ENCODE data around the gene ACBD3.
"Not testable (repeated sequence)": the region's sequence is repeated elsewhere in the genome, so short reads cannot be mapped to it uniquely, and the experiment has no call there.

ACBD3 gene

DNA sequence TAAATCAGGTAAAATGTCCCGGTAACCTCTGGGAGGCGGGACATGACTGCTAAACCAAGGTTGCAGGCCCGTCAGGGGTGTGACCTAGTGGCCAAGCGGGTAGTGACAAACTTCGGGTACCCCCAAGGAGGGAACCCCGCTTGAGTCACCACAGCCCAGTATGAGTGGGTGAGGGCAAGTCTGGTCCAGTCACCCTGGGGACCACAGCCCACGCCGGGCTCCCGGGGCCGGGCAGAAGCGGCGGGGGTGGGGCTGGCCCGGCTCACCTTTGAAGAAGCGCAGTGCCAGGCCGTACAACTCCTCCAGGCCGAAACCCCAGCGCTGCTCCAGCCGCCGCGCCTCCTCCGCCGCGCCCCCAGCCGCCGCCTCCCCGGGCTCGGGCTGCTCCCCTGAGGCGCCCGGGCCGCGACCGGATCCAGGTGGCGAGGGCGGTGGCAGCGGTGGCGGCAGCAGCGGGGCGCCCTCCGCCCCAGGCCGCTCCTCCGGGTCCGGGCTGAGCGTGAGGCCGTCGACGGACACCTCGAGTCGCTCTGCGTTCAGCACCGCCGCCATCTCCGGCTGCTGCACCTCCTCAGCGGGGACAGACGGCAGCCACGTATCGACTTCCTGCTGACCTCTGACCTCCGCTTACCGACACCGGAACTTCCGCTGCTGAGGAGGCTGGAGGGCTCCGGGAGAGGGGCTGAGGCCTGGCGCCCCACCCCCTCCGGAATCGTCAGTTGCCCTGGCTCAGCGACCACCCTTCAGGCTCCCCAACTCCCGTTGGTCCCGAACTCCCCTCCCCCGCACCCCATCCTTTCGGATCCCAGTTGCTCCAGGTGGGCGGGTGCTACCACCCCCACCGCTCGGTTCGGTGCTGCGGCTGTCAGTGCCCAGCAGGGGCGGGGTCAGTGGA lies at the start of gene ACBD3:
Gene ACBD3, minus strand, starts transcription at position 618 of the 895 bp plus-strand sequence. Its CDS starts 66 bp downstream, at position 552.
- peak; percentile 88 for DNase-seq

DNA sequence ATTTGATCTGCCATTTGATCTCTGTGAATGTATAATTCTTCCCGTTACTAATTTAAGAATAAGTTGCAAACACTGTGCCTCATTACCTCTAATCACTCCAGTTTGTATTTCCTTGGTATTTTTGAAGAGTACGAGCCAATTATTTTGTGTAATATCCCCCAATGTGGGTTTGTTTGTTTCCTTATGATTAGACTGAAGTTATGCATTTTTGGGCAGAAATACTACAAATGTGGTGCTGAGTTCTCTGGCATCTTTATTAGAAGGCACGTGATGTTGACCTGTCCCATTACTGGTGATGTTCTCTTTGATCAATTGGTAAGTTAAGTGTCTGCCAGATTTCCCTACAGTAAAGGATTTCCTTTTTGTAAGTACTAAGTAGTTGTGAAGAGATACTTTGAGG lies 47.3 kb upstream of the ACBD3 start:
- DNase-seq: no peak

DNA sequence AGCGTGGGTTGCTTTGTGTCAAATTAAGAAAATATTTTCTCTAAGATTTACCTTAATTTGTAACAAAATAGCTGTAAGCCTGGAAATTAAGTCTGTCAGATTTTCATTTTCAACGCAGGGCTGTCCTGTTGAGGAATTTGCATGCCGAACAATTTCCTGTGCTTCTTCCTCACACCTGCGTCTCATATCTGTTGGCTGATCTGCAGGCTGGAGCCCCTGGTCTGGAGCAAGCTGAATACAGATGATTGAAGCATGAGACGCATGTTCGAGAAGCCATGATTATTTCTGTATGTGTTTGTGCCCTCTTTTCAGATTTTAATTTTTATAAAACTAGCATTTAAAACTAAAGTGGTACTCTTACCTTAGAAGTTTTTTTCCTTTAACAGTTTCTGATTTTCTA lies 46.8 kb upstream of the ACBD3 start:
- no peak for DNase-seq

DNA sequence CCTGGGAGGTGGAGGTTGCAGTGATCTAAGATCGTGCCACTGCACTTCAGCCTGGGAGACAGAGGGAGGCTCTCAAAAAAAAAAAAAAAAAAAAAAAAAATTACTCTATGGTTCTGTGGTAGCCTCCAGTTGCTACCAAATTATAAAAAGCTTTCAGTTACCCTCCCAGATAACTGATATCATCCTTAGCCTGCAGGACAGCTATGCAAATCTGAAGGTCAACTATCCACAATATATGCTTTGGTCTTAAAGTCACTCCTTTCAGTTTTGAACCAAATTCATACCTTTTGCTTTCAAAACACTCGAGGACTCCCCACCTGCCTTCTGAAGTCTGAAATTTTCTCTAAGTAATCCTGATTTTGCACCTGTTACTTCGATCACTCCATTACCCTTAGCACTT lies 40.1 kb upstream of the ACBD3 start:
- no peak for DNase-seq

DNA sequence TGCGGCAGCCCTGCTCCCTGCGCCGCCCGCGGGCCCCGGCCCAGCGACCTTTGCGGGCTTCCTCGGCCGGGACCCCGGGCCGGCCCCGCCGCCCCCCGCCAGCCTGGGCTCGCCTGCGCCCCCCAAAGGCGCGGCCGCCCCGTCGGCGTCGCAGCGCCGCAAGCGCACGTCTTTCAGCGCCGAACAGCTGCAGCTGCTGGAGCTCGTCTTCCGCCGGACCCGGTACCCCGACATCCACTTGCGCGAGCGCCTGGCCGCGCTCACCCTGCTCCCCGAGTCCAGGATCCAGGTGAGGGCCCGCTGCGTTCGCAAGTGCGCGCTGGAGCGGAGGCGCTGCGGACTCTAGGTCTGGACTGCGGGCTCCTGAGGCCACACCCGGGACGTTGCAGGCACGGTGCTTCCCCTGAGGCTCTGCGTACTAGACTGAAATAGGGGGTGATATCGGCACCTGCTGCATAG lies 37.3 kb upstream of the ACBD3 start:
- DNase-seq: peak; percentile 16

DNA sequence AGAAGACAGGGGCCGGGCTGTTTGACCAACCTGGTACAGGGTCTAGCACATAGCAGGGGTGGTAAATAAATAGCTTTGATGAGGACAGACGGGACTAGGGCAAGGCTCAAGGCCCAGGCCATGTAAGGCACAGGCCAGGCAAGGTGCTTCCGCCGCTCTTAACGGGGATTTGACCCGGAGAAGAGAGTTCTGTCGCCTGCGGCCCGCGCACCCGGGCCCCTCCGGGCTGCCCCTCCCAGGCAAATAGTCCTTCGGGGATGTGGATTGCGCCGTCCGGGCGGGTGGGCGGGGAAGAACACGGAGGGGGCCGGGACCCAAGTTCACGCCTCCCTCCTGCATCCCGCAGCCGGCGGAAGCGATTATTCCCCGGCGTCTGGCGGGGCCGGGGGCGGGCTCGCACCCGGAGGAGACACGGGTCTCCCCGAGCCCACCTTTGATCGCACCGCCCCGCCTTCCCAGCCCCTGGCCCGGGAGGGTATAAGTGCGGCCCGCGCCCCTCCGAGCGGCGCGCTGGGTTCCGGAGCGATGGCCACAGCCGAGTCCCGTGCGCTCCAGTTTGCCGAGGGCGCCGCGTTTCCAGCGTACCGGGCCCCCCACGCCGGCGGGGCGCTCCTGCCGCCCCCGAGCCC lies 36.7 kb upstream of the ACBD3 start, which contains the start of gene MIXL1:
Gene MIXL1, plus strand, starts transcription at position 508 of the 629 bp plus-strand sequence. Its CDS starts 18 bp downstream, at position 526.
- peak; percentile 11 for DNase-seq

DNA sequence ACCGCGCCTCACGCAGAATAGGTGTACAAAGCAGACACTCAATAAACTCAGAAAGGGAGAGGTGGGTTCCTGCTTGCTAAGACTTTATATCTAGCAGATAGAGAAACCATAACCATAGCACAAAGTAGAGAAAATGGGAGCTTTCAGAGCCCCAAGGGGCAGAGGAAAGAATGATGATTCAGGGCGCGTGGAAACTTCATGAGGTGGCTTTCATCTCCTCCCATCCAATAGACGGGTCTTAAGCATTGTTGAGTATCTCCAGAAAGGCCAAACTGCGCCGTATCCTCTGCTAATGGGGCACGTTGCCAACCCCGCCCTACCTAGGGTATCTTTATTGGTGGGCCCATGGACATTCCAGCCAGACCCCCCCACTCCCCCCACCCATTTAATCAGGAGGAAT lies 36.1 kb upstream of the ACBD3 start:
- DNase-seq: no peak

DNA sequence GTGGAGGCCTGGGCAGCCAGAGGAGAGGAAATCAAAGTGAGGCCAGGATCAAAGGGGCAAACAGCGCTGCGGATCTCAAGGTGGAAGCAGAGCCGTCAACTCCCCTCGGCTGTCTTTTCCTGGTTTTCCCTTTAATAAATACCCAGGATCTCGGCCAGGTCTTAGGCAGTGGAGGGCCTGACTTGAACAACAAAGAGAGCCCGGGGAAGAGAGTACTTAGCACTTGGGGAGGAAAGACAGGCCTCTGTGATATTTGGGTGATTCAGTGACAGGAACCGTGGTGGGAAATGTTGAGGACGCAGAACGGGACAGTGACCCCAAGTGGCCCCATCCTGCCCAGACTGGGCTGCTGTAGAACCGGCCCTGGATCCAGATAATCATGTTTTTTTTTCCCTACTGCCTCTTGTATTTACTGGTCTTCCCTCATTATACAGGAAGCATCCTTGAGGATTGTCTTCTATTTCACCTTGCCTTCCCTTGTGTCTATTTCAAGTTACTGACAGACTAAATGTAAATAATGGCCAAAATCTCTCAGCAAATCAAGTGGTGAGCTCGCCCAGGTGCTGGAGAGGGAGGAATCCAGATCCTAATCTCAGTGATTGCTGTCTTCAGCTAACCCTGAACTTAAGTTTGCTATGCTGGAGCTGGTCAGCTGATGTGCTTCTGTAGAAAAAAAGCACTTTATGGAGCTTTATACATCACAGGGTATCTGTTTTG lies 34.1 kb upstream of the ACBD3 start:
- DNase-seq: no peak

DNA sequence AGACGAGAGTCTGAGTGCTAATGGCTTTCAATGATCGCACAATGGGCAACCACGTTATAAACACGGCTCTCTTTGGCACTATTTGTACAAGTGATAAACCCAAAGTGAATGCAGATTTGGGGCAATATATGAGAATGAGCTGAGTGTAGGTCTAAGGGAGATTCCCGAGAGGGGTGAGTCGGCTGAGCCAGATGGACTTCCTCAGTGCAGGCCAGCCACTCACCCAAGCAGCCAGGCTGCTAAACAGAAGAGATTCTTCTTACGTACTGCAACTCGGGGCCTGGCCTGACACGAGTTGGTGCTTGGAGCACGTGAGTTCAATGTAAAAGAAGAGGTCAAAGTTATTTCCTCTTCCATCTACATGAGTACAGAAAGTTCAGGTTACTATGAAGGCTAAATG lies 30.7 kb upstream of the ACBD3 start:
- peak; percentile 22 for DNase-seq

DNA sequence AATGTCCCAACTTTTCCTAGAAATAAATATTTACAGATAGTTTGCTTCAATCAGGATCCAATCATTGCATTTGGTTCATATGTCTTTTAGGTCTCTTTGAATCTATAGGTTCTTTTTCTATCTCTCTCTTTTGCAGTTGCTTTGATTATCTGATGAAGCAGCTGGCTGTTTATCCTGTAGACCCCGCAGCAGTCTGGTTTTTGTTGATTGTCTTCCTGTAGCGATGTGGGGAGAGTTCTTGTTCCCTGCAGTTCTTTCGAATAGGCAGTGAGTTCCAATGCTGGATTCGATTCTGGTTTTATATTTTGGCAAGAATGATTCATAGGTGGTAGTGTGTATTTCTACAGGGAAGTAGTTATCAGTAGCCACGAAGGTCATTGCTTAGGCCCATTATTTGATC lies 29.5 kb upstream of the ACBD3 start:
- DNase-seq: no peak

DNA sequence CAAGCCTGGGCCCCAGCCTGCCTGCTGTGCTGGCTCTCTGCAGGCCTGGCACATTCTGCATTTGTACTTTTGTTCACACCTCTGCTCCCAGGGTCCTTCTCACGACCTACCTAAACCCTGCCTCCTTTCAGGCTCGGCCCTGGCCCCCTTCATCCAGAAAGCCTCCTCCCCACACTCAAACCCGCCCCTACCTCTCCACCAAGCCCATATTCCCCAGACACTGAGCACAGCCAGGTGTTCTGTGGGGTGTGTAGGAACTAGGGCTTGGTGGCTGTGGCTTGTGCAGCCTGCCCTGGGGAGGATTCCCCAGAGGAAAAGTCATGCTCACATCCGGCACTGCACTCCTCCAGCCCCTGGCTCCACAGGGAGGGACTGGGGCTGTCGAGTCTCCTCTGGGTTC lies 28.7 kb upstream of the ACBD3 start:
- DNase-seq: no peak

DNA sequence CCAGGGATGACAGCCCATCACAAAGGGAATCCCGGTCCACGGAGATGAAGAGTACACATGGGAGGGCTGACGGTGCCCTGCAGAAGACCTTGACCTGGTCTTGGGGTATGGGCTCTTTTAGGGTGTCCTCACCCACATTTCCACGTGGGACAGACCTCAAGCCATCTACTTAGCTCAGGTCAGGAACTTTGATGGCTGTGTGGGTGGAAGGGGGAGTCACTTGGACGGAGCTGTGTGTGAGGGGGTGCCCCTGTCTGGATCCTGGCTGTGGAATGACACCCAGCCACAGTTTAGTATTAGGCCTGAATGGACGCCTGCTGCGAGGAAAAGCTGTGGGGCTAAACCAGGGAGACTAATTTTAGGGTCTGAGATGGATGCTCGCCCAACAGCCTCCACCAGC lies 26.0 kb upstream of the ACBD3 start:
- DNase-seq: no peak

DNA sequence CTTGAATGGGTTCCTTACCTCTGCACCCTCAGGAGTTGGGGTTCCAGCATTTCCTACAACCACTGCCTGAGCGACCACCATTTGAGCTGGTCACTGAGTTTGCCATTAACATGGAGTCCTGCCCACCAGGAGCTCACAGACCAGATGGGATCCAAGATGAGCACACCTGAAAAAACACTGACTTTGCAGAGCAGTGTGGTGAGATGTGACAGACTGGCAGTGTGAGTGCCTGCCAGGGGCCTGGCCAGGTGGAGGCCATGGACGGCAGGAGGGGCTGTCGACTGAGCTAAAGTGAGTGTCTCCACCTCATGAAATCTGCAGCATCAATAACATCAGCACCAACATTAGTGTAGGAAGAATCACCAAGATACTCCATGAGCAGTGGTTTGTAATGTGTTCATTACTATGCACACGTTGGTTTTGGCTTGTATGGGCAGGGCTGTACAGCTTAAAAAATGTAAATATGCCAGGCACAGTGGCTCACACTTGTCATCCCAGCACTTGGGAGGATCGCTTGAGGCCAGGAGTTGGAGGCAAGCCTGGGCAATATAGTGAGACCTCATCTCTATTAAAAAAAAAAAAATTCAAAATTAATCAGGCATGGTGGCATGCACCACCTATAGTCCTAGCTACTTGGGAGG lies 24.8 kb upstream of the ACBD3 start:
- DNase-seq: no peak

DNA sequence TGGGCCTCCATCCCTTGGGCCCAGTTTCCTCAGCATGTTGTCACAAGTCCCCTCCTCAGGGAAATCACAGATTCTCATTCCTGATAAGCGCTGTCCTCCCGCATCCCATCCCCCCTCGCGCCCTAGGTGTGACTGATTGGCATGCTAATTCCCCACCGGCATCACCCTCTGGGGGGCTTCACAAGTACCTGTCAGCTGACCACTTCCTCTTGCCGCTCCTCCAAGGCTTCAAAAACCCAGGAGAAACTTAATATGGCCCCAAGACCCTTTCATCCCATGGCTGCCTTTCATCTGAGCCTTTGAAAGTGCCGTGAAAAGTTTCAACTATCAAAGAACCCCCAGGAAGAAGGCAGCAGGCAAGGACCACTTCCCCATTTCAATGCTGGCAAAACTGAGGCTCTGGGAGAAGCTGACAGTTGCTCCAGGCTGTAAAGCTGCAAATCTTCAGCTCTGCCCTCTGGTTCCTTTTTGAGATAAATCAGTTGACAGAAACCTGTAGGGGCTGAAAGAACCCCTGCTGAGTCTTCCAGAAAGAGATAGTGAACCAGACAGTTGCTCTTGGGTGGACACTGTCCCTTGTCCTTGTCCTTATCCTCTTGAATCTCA lies 24.1 kb upstream of the ACBD3 start:
- DNase-seq: no peak

DNA sequence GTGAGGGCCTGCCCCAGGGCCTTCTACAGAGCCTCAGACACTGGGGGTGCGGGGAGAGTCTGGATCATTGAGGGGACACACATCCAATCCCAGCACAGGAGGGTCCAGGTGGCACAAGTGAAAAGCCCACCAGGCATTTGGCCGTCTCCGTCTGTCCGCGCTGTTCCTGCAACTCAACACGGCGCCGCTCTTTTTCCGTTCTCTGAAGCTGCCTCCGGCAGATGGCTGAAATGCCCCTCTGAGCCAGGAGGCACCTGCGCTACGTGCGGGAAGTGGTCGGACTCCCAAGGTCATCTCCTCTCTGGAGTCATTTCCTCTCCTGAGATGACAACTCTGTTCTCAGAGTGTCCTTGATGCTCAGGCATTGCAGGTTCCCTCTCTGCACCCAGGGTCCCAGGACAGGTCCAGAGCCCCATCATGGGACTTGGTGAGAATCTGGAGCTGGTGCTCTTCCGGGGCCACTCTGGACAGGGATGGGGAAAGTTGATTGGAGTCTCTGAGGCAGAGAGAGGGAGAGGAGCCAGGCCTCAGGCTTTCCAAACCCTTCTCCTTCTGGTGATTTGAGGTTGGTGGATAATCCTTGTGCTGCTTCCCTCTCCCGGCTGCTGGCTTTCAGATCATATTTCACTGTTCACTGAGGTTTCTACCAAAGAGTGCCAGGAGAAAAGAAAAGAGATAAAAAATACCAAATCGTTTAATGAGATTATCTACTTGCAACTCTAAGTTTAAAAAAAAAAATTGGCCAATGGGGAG lies 22.9 kb upstream of the ACBD3 start:
- no peak for DNase-seq

DNA sequence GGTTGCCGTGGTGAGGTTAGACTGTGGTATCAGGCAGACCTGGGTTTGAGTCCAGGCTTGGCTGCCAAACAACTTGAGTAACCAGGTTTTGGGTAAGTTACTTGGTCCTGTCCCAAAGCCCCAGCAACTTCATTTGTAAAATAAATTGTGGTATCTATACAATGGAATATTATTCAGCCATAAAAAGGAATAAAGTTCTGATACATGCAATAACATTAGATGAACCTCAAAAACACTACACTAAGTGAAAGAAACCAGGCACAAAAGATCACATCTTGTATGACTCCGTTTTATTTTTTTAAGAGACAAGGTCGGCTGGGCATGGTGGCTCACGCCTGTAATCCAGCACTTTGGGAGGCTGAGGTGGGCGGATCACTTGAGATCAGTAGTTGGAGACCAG lies 20.5 kb upstream of the ACBD3 start:
- DNase-seq: no peak

DNA sequence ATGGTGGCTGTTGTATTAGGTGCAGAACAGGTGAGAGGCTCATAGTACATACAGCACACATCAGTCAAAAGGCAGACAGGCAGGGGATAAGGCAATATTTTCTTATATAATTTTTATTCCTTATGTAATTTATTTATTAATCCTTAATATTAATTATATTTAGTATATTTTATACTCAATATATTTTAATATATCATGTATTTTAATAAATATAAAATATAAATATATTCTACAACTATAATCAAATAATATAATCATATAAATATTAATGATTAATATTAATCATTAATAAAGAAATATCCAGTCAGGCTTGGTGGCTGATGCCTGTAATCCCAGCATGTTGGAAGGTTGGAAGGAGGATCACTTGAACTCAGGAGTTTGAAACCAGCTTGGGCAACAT lies 17.7 kb upstream of the ACBD3 start:
- DNase-seq: no peak

DNA sequence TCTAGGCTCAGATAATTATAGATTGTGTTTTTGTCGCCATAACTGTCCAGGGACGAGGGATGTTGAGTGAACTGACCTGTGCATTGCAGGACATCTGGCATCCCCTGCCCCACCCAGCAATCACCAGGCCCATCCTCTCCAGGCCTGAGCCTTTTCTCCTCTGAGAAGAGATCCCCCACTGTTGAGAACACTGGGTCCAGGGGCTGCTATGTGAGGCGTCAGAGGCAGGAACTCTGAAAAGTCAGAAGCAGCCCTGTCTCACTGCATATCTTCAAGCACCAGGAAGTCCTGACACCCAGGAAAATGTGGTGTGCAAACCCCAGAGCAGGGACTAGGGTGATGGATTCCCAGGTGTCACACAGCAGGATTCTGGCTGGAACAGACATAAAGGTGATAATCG lies 17.1 kb upstream of the ACBD3 start:
- no peak for DNase-seq

DNA sequence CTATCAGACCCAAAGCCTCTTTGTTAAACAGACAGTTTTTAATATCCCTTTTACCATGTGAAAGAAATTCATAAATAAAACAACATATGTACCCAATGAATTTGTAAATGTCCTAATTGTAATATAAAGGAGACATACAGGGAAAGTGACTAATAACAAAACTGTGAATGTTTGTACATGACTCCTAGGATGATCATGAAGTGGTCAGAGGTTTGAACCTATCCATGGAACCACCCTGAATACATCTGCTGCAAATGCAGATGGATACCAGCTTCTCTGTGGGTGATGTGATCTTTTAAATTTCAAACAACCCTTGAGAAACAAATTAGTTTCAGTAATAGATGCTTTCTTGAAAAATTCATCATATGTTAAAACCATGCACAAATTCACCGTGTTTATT lies 16.7 kb upstream of the ACBD3 start:
- no peak for DNase-seq

DNA sequence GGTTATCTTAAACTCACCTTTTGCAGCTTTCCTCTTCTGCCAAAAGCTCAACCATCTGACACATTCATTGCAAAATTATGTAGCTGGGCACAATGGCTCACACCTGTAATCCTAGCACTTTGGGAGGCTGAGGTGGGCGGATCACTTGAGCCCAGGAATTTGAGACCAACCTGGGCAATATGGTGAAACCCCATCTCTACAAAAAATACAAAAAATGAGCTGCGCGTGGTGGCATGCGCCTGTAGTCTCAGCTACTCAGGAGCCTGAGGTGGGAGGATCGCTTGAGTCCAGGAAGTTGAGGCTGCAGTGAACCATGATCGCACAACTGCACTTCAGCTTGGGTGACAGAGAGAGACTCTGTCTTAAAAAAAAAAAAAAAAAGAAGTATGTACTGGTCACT lies 16.1 kb upstream of the ACBD3 start:
- DNase-seq: not testable (repeated sequence)

DNA sequence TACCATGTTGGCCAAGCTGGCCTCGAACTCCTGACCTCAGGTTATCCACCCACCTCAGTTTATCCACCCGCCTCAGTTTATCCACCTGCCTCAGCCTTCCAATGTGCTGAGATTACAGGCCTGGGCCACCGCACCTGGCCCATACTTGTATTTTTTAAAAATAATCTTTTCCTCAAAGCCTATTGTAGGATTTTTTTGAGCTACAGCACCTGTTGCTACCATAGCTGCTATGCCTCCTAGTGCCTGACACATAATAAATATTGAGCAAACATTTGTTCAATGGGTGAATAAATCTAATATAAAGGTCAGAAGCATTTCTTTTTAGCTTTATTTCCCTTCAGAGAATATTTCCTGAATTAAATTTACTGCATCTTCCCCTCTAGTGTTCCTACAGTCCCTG lies 15.7 kb upstream of the ACBD3 start:
- DNase-seq: no peak

DNA sequence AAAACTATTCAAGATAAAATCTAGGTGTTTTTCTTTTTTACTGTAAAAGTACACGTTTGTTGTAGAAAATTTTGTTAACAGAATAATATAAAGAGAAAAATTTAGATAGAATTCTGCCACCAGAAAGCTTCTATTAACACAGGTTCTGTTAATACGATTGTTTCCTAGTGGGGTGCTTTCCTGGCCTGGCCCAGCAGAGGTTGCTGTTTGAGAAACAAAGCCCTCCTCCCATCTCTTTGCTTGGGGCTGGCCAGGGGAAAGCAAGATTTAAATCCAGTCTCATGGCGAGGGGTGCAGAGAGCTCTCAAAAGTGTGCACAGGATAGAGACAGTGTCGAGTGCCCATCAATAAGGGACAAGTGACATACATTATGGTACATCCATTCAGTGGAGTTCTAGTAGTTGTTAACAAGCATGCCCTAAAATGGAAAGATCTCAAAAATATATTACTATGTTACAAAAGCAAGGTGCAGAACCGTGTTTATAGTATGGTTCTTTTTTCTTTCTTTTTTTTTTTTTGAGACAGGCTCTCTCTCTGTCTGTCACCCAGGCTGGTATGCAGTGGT lies 14.6 kb upstream of the ACBD3 start:
- peak; percentile 22 for DNase-seq

Measured in EL (cell line).